Measurements from ENCODE around the gene MYO5B.

DNA sequence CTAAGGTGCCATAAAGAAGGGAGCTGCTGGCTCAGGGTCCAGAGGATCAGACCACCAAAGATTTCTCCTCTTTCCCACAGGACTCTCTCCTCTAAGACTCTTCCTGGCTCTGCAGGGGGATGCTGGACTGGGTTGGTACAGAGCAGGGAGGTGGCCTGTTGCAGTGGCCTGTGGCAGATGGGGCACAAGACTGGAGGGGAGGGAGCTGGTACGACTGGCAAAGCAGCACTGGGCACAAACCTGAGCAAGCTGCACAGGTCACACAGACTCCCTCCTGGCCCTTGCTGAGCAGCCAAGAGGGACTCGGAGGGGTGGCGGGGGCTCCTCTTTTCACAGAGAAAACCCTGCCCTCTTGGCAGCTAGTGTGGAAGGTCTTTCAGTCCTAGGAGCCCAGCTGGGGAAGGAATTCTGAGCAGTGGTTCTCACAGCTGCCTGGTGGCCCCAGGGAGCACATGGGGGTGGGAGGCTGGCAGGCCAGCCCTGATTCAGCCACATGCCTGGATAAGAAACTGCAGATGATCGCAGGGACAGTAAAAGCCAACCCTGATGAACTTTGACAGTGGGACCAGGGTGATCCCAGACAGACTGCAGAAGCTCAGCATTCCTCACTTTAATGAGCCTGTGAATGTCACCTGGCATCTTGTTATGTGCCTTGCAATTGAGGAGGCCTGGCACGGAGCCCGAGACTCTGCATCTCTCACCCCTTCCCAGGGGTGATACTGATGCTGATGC is 349.2 kb downstream of the MYO5B start:
- TF ChIP-seq CTCF (IDR thresholded peaks at IDR 0.05 in 2 of 3, conservative IDR thresholded peaks at IDR 0.05 in 1 of 3; ENCODE audit: insufficient read depth in 2 of 3, low read depth in 1 of 3, low read length in 3 of 3) (no peak), CUX1 (CRISPR knock-in tag; IDR thresholded peaks at IDR 0.05) (no peak), BRD4 (IDR thresholded peaks at IDR 0.05) (no peak), HDAC1 (IDR thresholded peaks at IDR 0.05) (no peak), NFIX (CRISPR knock-in tag; IDR thresholded peaks at IDR 0.05; ENCODE audit: low read depth) (no peak), EZH2 (IDR thresholded peaks at IDR 0.05; ENCODE audit: borderline replicate concordance, low read depth, low read length) (no peak), GATA2 (CRISPR knock-in tag; IDR thresholded peaks at IDR 0.05) (no peak)
- TF ChIP-seq, protein P1, sequence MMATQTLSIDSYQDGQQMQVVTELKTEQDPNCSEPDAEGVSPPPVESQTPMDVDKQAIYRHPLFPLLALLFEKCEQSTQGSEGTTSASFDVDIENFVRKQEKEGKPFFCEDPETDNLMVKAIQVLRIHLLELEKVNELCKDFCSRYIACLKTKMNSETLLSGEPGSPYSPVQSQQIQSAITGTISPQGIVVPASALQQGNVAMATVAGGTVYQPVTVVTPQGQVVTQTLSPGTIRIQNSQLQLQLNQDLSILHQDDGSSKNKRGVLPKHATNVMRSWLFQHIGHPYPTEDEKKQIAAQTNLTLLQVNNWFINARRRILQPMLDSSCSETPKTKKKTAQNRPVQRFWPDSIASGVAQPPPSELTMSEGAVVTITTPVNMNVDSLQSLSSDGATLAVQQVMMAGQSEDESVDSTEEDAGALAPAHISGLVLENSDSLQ (IDR thresholded peaks at IDR 0.05) = no peak
